Osteocyte (in vitro differentiated cells): ENCODE results near the gene CHCHD3. TPM values are rescaled to one million over a fixed set of nuclear protein-coding genes. Genes with fewer than 3 reads are reported as not detected.
A peak's percentile ranks its signal among the peaks of the same experiment; 100 is the strongest.

Experiments
- DNase-seq: peaks from one replicate; pipeline ENCODE4 v3.0.0; 2021; ENCODE audit warnings: mixed read lengths; ENCODE audit not compliant: unreplicated experiment; ENCODE audit errors: extremely low spot score
- H3K27ac Mint-ChIP-seq: one replicate; pipeline ENCODE4 v1.8.0; 2021; ENCODE audit warnings: mild to moderate bottlenecking, mixed read lengths; ENCODE audit not compliant: unreplicated experiment
- H3K27me3 Mint-ChIP-seq: one replicate; pipeline ENCODE4 v1.8.0; 2021; ENCODE audit warnings: mixed read lengths; ENCODE audit not compliant: unreplicated experiment
- H3K36me3 Mint-ChIP-seq: one replicate; pipeline ENCODE4 v1.8.0; 2021; ENCODE audit warnings: mixed read lengths; ENCODE audit not compliant: unreplicated experiment
- H3K4me1 Mint-ChIP-seq: one replicate; pipeline ENCODE4 v1.8.0; 2021; ENCODE audit warnings: mixed read lengths; ENCODE audit not compliant: unreplicated experiment
- H3K4me3 Mint-ChIP-seq: one replicate; pipeline ENCODE4 v1.8.0; 2021; ENCODE audit warnings: mild to moderate bottlenecking, moderate library complexity, mixed read lengths; ENCODE audit not compliant: unreplicated experiment
- H3K9me3 Mint-ChIP-seq: one replicate; pipeline ENCODE4 v1.8.0; 2021; ENCODE audit warnings: mixed read lengths; ENCODE audit not compliant: unreplicated experiment
- CTCF ChIP-seq: fragments of 200-600 bp; sonication (generic); IDR thresholded peaks from 2 replicates; pipeline ENCODE4 v1.5.0; 2021; ENCODE audit warnings: antibody characterized with exemption, mild to moderate bottlenecking, moderate library complexity
- total RNA-seq: library from RNA; stranded (reverse); gene quantifications from 2 replicates; pipeline ENCODE4 v1.2.1, GENCODE V29; 2021

The CHCHD3 gene
- total RNA-seq, 1 donor from 2014 or later: 47.4 TPM

GRCh38 chr7:133022661-133023060 lies 59.2 kb downstream of the CHCHD3 start:
- Mint-ChIP-seq H3K27ac (no peak overlapping the region), H3K4me1 (peaks cover 45% of the 10 kb centered on the region), H3K36me3 (no peaks in the 10 kb centered on the region), H3K4me3 (no peak overlapping the region), H3K27me3 (no peaks in the 10 kb centered on the region), H3K9me3 (no peaks in the 10 kb centered on the region)
- no peak for DNase-seq
- no peak for TF ChIP-seq CTCF

- no peaks in the 10 kb centered on the region for H3K9me3 Mint-ChIP-seq
- H3K4me3 Mint-ChIP-seq: peak overlapping the region; percentile 18
- no peaks in the 10 kb centered on the region for H3K36me3 Mint-ChIP-seq
- no peaks in the 10 kb centered on the region for H3K27me3 Mint-ChIP-seq
- DNase-seq: no peak
- peaks cover 52% of the 10 kb centered on the region for H3K4me1 Mint-ChIP-seq
- H3K27ac Mint-ChIP-seq: peak overlapping the region; percentile 74
- no peak for TF ChIP-seq CTCF
Measured at GRCh38 chr7:133021196-133021595, 60.7 kb downstream of the CHCHD3 start.

- no peaks in the 10 kb centered on the region for H3K27me3 Mint-ChIP-seq
- TF ChIP-seq CTCF: no peak
- no peaks in the 10 kb centered on the region for H3K36me3 Mint-ChIP-seq
- no peak for DNase-seq
- peak overlapping the region; percentile 18 for H3K4me3 Mint-ChIP-seq
- H3K4me1 Mint-ChIP-seq: peaks cover 59% of the 10 kb centered on the region
- peak overlapping the region; percentile 74 for H3K27ac Mint-ChIP-seq
- no peaks in the 10 kb centered on the region for H3K9me3 Mint-ChIP-seq
Measured at GRCh38 chr7:133020496-133020895, 61.4 kb downstream of the CHCHD3 start.

GRCh38 chr7:133019590-133019989 lies 62.3 kb downstream of the CHCHD3 start:
- TF ChIP-seq CTCF: no peak
- Mint-ChIP-seq H3K4me3 (no peak overlapping the region), H3K36me3 (peaks cover 3% of the 10 kb centered on the region), H3K4me1 (peaks cover 58% of the 10 kb centered on the region), H3K27ac (no peak overlapping the region), H3K9me3 (no peaks in the 10 kb centered on the region), H3K27me3 (no peaks in the 10 kb centered on the region)
- DNase-seq: no peak

GRCh38 chr7:133016604-133017003 lies 65.3 kb downstream of the CHCHD3 start:
- Mint-ChIP-seq H3K4me3 (no peak overlapping the region), H3K36me3 (peaks cover 3% of the 10 kb centered on the region), H3K4me1 (peaks cover 39% of the 10 kb centered on the region), H3K9me3 (no peaks in the 10 kb centered on the region), H3K27ac (peak overlapping the region; percentile 2), H3K27me3 (no peaks in the 10 kb centered on the region)
- no peak for TF ChIP-seq CTCF
- DNase-seq: no peak
